C1 segment of cervical spinal cord (tissue), 14 donors: ENCODE data around the gene SMPD4.
"Not testable (repeated sequence)": the region's sequence is repeated elsewhere in the genome, so short reads cannot be mapped to it uniquely, and the experiment has no call there.

Experiments
- DNase-seq, 14 donors: peaks; one replicate each; lab custom pipeline; 2025; lab: John Stamatoyannopoulos, UW

Gene SMPD4

GRCh38 chr2:130141645-130142370, 39.6 kb downstream of the SMPD4 start:
- not testable (repeated sequence) for DNase-seq

GRCh38 chr2:130141002-130141401, 40.4 kb downstream of the SMPD4 start:
- not testable (repeated sequence) for DNase-seq

- DNase-seq: not testable (repeated sequence)
Measured at GRCh38 chr2:130140516-130140915, 40.9 kb downstream of the SMPD4 start.

GRCh38 chr2:130139331-130140280, 41.8 kb downstream of the SMPD4 start:
- DNase-seq: not testable (repeated sequence)

- DNase-seq: not testable (repeated sequence)
Measured at GRCh38 chr2:130138841-130139251, 42.6 kb downstream of the SMPD4 start.

GRCh38 chr2:130138326-130138725, 43.1 kb downstream of the SMPD4 start:
- DNase-seq: not testable (repeated sequence)

GRCh38 chr2:130137118-130137517, 44.3 kb downstream of the SMPD4 start:
- not testable (repeated sequence) for DNase-seq

- DNase-seq: not testable (repeated sequence)
Measured at GRCh38 chr2:130136546-130136945, 44.9 kb downstream of the SMPD4 start.

GRCh38 chr2:130135692-130136541, 45.5 kb downstream of the SMPD4 start:
- no peak for DNase-seq

GRCh38 chr2:130129120-130129829, 52.1 kb downstream of the SMPD4 start, which contains the start of gene POTEF:
Gene POTEF (minus strand): TSS chr2:130129222. CDS start chr2:130120515, 8,707 bp downstream.
- DNase-seq: not testable (repeated sequence)

GRCh38 chr2:130128464-130128863, 52.9 kb downstream of the SMPD4 start:
- not testable (repeated sequence) for DNase-seq

- DNase-seq: not testable (repeated sequence)
Measured at GRCh38 chr2:130127726-130128125, 53.7 kb downstream of the SMPD4 start.

- not testable (repeated sequence) for DNase-seq
Measured at GRCh38 chr2:130120924-130121323, 60.5 kb downstream of the SMPD4 start.

GRCh38 chr2:130102597-130103363, 78.6 kb downstream of the SMPD4 start:
- not testable (repeated sequence) for DNase-seq
